GM12878 (cell line): ENCODE measurements around the gene SELENOO. TPM values are rescaled to one million over a fixed set of nuclear protein-coding genes. Genes with fewer than 3 reads are reported as not detected.

Source experiments
- ATAC-seq: fragments of 200-7000 bp; cut with Tn5 transposase; 3 replicates; pipeline ENCODE4 v1.9.1; 2020; ENCODE audit warnings: mild to moderate bottlenecking, moderate library complexity
- BruUV-seq: library from RNA; stranded (reverse); fragments of 400-500 nt; replicated peaks from 2 replicates; lab custom pipeline; 2021; lab: Mats Ljungman, UMichigan
- CTCF ChIA-PET: fragments of 300-600 bp; sonication (Branson Sonifier 250); formaldehyde crosslinking; extraction: SDS; loops from one replicate; lab custom pipeline; 2021; ENCODE audit warnings: inconsistent platforms; lab: Yijun Ruan, JAX
- POLR2A ChIA-PET: fragments of 350-600 bp; formaldehyde crosslinking; extraction: SDS; loops from one replicate; lab custom pipeline; 2021; ENCODE audit warnings: inconsistent platforms; lab: Charles Lee
- RAD21 ChIA-PET: fragments of 300-600 bp; sonication (Branson Sonifier 250); formaldehyde crosslinking; loops from one replicate; lab custom pipeline; 2023; ENCODE audit warnings: antibody characterized with exemption; ENCODE audit not compliant: unreplicated experiment; lab: Charles Lee
- SMC1A ChIA-PET: fragments of 300-600 bp; sonication (Branson Sonifier 250); formaldehyde crosslinking; loops from one replicate; lab custom pipeline; 2023; ENCODE audit not compliant: unreplicated experiment, uncharacterized antibody; lab: Charles Lee
- DNase-seq: peaks from one replicate; pipeline ENCODE4 v3.0.0-alpha.2; 2011; ENCODE audit warnings: low read depth, low spot score
- FAIRE-seq: peaks from 3 replicates; lab custom pipeline; 2011; peaks lifted over from hg19 to GRCh38; lab: Jason Lieb, UNC
- H2AFZ ChIP-seq: 2 replicates; pipeline ENCODE4 v1.6.0; 2011; ENCODE audit warnings: low read depth, low read length, control low read depth; ENCODE audit not compliant: control insufficient read depth
- H3K27ac ChIP-seq: 2 replicates; pipeline ENCODE4 v1.5.1; 2011; ENCODE audit warnings: control low read depth; ENCODE audit not compliant: control insufficient read depth, insufficient read depth
- H3K27me3 ChIP-seq, 2 experiments: replicated peaks in 1 of 2; 2 replicates each; pipeline versions ENCODE4 v1.6.0 to v1.6.1; 2011; ENCODE audit warnings: low read length in 1 of 2; ENCODE audit not compliant: control insufficient read depth in 2 of 2, insufficient read depth in 2 of 2
- H3K36me3 ChIP-seq, 2 experiments: 2 replicates each; pipeline ENCODE4 v1.5.1; 2011; ENCODE audit warnings: low read length in 1 of 2; ENCODE audit not compliant: control insufficient read depth in 2 of 2, insufficient read depth in 2 of 2
- H3K4me1 ChIP-seq: 2 replicates; pipeline ENCODE4 v1.6.1; 2011; ENCODE audit warnings: mild to moderate bottlenecking, low read length, moderate library complexity, mixed read lengths; ENCODE audit not compliant: control insufficient read depth, insufficient read depth
- H3K4me2 ChIP-seq: 2 replicates; pipeline ENCODE4 v1.6.0; 2011; ENCODE audit warnings: control low read depth; ENCODE audit not compliant: control insufficient read depth, insufficient read depth
- H3K4me3 ChIP-seq: fragments of 200-600 bp; sonication (generic); 2 replicates; pipeline ENCODE4 v1.5.1; 2016
- H3K79me2 ChIP-seq: 2 replicates; pipeline ENCODE4 v1.6.0; 2011; ENCODE audit warnings: low read length; ENCODE audit not compliant: control insufficient read depth, insufficient read depth
- H3K9ac ChIP-seq: 2 replicates; pipeline ENCODE4 v1.8.0; 2011; ENCODE audit warnings: low read length, control low read depth, mixed read lengths; ENCODE audit not compliant: control insufficient read depth, insufficient read depth
- H3K9me3 ChIP-seq: replicated peaks from 3 replicates; pipeline ENCODE4 v1.5.1; 2011; ENCODE audit warnings: mild to moderate bottlenecking, low read length; ENCODE audit not compliant: control insufficient read depth, insufficient read depth
- H4K20me1 ChIP-seq: 2 replicates; pipeline ENCODE4 v1.6.0; 2011; ENCODE audit not compliant: control insufficient read depth, insufficient read depth
- ATF7 ChIP-seq: fragments of 450-650 bp; IDR thresholded peaks from 2 replicates; pipeline ENCODE4 v1.6.1; 2016; ENCODE audit warnings: low read depth, mild to moderate bottlenecking
- CEBPB ChIP-seq, 2 experiments: fragments of 150-350 bp in 1 of 2; IDR thresholded peaks; 2 replicates each; pipeline ENCODE4 v1.6.1; 2012 to 2014; ENCODE audit warnings: low read depth in 2 of 2, low read length in 2 of 2, borderline replicate concordance in 1 of 2, inconsistent platforms in 1 of 2
- IRF4 ChIP-seq: IDR thresholded peaks from 2 replicates; pipeline ENCODE4 v1.6.1; 2011; ENCODE audit warnings: low read depth, low read length
- LARP7 ChIP-seq: fragments of 450-650 bp; IDR thresholded peaks from 2 replicates; pipeline ENCODE4 v1.6.1; 2017; ENCODE audit warnings: mild to moderate bottlenecking
- MTA2 ChIP-seq: fragments of 450-650 bp; IDR thresholded peaks from 2 replicates; pipeline ENCODE4 v1.6.1; 2016; ENCODE audit warnings: low read depth, mild to moderate bottlenecking, moderate library complexity
- MXI1 ChIP-seq: fragments of 150-350 bp; IDR thresholded peaks from 2 replicates; pipeline ENCODE4 v1.6.1; 2011; ENCODE audit warnings: low read depth, mild to moderate bottlenecking, inconsistent platforms, low read length, improper control_type of control experiment
- RCOR1 ChIP-seq: conservative IDR thresholded peaks from 2 replicates; pipeline ENCODE4 v1.6.1; 2012; ENCODE audit warnings: low read depth, low read length, improper control_type of control experiment
- SUZ12 ChIP-seq: fragments of 200-600 bp; sonication (generic); IDR thresholded peaks from one replicate; pipeline ENCODE4 v1.6.1; 2018; ENCODE audit warnings: antibody characterized with exemption, mild to moderate bottlenecking; ENCODE audit not compliant: unreplicated experiment
- WGBS: methylation state at CpG from one replicate; pipeline ENCODE4 v1.1.6; 2016; ENCODE audit warnings: low lambda C conversion rate; ENCODE audit not compliant: insufficient replicate concordance, insufficient coverage; ENCODE audit errors: missing lambda C conversion rate; 5-methylcytosine and 5-hydroxymethylcytosine counted together
- in situ Hi-C: fragments of 300-500 bp; cut with MboI; formaldehyde crosslinking; loops from 9 replicates; pipeline ENCODE4 v1.14.3; 2018; ENCODE audit warnings: mixed read lengths
- intact Hi-C: fragments of 100-400 bp; cut with micrococcal nuclease; formaldehyde crosslinking; loops from one replicate; pipeline ENCODE4 v1.14.2; 2022; ENCODE audit not compliant: unreplicated experiment
- polyA plus RNA-seq, 11 experiments: library from polyadenylated mRNA; depleted of rRNA in 4 of 11; unstranded in 6 of 11; stranded (reverse) in 5 of 11; fragments of >200 nt; fragmentation: Nextera tagmentation in 4 of 11; fragmentation: Illumina TruSeq in 1 of 11; extraction: Ambion mirVana in 4 of 11; extraction: Trizol in 1 of 11; gene quantifications; 1 replicate in 1 of 11; 2 replicates in 10 of 11; pipeline versions ENCODE4 v1.2.1 to v1.2.3, GENCODE V29; 2011 to 2016; ENCODE audit warnings: inconsistent platforms in 2 of 11, missing spikeins in 2 of 11, low read depth in 1 of 11
- total RNA-seq, 4 experiments: library from RNA; depleted of rRNA in 3 of 4; stranded (reverse); fragments of >200 nt in 3 of 4; fragmentation: Illumina TruSeq in 1 of 4; extraction: Trizol in 1 of 4; gene quantifications; 2 replicates each; pipeline versions ENCODE4 v1.2.1 to v1.2.3, GENCODE V29; 2013 to 2021
- TF ChIP-seq, protein P1 (sequence below): IDR thresholded peaks from 2 replicates; pipeline ENCODE4 v1.6.1; 2012; ENCODE audit warnings: mild to moderate bottlenecking, low read depth, low read length

SELENOO gene
- total and polyA plus RNA-seq, 10 of the 15 experiments (the other 5 are each of a cell fraction or from before 2014, with no cell fraction given), result 0.42 to 23.3 (median 3.3) TPM

DNA sequence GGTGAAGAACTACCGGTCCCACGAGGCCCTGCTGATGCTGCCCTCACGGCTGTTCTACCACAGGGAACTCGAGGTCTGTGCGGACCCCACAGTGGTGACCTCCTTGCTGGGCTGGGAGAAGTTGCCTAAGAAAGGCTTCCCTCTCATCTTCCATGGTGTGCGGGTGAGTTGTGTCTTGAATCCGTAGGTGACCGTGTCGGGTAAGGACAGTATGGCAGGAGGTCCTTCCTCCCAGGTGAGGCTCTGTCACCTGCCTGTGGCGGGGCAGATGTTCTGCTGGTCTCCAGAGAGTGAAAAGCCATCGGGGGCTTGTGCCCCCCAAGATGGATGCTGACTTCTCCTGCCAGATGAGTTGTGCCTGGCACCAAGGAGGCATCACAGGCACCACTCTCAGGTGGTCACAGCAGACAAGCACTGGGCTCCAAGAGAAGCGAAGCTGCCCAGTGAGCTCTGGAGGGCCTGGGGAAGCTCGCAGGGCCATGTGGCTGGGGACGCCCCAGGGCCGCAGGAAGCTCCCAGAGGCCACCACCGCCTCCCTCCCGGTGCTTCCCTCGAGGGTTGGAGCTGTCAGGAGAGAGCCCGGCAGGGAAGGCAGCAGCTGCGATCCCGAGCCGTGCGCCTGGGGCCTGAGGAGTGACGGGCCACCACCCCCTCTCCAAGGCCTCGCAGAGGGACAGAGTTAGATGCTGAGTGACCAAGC lies 47.6 kb upstream of the SELENOO start:
- in situ Hi-C loops, result no loop called here
- no peak for DNase-seq
- H3K27ac ChIP-seq, result no peak overlapping the region
- no peaks in the 10 kb centered on the region for H3K36me3 ChIP-seq
- intact Hi-C loops, result no loop called here
- H3K27me3 ChIP-seq, result no peaks in the 10 kb centered on the region; a peak in 1 of 4 replicates
- RAD21 ChIA-PET, result no interaction called here
- CTCF ChIA-PET, result interaction anchor here (1.2 kb wide), 1 partner anchor 88 kb away, joined by 3 read pairs; no protein-coding TSS in a partner anchor
- H3K4me3 ChIP-seq, result no peak overlapping the region
- 52% methylated on average over 25 of the region's 25 CpGs for WGBS
- no peak overlapping the region for H3K9ac ChIP-seq
- no peak for FAIRE-seq
- SMC1A ChIA-PET, result interaction anchor here (0.6 kb wide), 1 partner anchor 229 kb away, joined by 3 read pairs; no protein-coding TSS in a partner anchor
- ATAC-seq, result no peak
- H2AFZ ChIP-seq, result no peak overlapping the region
- H3K4me2 ChIP-seq, result no peak overlapping the region
- H3K79me2 ChIP-seq, result no peaks in the 10 kb centered on the region
- no peaks in the 10 kb centered on the region for H3K4me1 ChIP-seq
- TF ChIP-seq, protein P1, sequence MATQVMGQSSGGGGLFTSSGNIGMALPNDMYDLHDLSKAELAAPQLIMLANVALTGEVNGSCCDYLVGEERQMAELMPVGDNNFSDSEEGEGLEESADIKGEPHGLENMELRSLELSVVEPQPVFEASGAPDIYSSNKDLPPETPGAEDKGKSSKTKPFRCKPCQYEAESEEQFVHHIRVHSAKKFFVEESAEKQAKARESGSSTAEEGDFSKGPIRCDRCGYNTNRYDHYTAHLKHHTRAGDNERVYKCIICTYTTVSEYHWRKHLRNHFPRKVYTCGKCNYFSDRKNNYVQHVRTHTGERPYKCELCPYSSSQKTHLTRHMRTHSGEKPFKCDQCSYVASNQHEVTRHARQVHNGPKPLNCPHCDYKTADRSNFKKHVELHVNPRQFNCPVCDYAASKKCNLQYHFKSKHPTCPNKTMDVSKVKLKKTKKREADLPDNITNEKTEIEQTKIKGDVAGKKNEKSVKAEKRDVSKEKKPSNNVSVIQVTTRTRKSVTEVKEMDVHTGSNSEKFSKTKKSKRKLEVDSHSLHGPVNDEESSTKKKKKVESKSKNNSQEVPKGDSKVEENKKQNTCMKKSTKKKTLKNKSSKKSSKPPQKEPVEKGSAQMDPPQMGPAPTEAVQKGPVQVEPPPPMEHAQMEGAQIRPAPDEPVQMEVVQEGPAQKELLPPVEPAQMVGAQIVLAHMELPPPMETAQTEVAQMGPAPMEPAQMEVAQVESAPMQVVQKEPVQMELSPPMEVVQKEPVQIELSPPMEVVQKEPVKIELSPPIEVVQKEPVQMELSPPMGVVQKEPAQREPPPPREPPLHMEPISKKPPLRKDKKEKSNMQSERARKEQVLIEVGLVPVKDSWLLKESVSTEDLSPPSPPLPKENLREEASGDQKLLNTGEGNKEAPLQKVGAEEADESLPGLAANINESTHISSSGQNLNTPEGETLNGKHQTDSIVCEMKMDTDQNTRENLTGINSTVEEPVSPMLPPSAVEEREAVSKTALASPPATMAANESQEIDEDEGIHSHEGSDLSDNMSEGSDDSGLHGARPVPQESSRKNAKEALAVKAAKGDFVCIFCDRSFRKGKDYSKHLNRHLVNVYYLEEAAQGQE, result no peak
- TF ChIP-seq SUZ12 (no peak), IRF4 (no peak), LARP7 (no peak), MTA2 (no peak), RCOR1 (no peak), MXI1 (no peak), ATF7 (no peak), CEBPB (IDR thresholded peaks at IDR 0.05; ENCODE audit: borderline replicate concordance in 1 of 2, low read depth in 2 of 2, low read length in 2 of 2) (no peak)
- POLR2A ChIA-PET, result no interaction called here
- H4K20me1 ChIP-seq, result no peaks in the 10 kb centered on the region
- no peaks in the 10 kb centered on the region for H3K9me3 ChIP-seq
- BruUV-seq, result no TSS peak
